ENCODE results near the gene EDEM1. TPM values are rescaled to one million over a fixed set of nuclear protein-coding genes. Genes with fewer than 3 reads are reported as not detected.

Gene EDEM1
- total and polyA plus RNA-seq, 2 donors (not counting 1 experiment from before 2014, with no cell fraction given) = 58.3 to 167 TPM

DNA sequence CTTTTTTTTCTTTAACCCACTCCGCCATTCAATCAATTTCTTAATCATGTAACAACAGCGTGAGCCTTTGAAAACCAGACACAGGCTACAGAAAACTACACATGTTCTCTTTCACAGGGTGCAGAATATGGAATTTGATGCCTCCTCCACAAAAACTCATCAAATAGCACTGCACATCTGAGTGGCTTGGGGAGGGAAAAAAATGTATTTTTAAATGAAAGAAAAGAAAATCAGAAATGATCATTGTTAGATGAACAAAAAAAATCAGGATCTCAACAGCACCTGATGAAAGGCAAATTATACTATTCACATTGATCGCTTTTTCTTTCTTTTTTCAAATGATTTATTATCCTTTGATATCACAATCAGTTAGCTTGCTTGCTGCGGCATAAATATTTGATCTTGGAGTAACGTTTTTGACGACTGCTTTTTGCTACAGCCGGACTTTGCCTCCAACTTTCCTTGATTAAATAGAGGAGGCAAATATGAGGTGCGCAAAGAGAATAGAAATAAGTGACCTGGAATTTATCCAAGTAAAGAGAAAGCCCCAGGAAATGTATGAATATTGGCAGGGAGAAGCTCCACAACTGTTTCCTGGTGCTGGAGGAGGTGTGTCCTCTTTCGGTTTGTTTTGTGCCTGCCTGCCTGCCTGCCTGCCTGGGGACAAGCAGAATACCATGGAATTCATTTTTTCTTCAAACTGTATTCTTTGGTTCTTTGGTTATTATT, 63.1 kb downstream of the EDEM1 start:
- TF ChIP-seq, protein P1, sequence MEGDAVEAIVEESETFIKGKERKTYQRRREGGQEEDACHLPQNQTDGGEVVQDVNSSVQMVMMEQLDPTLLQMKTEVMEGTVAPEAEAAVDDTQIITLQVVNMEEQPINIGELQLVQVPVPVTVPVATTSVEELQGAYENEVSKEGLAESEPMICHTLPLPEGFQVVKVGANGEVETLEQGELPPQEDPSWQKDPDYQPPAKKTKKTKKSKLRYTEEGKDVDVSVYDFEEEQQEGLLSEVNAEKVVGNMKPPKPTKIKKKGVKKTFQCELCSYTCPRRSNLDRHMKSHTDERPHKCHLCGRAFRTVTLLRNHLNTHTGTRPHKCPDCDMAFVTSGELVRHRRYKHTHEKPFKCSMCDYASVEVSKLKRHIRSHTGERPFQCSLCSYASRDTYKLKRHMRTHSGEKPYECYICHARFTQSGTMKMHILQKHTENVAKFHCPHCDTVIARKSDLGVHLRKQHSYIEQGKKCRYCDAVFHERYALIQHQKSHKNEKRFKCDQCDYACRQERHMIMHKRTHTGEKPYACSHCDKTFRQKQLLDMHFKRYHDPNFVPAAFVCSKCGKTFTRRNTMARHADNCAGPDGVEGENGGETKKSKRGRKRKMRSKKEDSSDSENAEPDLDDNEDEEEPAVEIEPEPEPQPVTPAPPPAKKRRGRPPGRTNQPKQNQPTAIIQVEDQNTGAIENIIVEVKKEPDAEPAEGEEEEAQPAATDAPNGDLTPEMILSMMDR (IDR thresholded peaks at IDR 0.05) = no peak
- TF ChIP-seq EZH2 (IDR thresholded peaks at IDR 0.05; ENCODE audit: borderline replicate concordance, insufficient read depth, low read depth, low read length, poor library complexity, severe bottlenecking) = no peak
- 89% methylated on average over 4 of the region's 9 CpGs for WGBS (ENCODE audit: insufficient coverage)
- ATAC-seq (ENCODE audit: low read depth) (no peak), DNase-seq (no peak)
- no peaks in the 10 kb centered on the region for H3K79me2 ChIP-seq (ENCODE audit: control insufficient read depth, insufficient read depth, low read length)
- POLR2A ChIA-PET = no interaction called here
- no peak overlapping the region for H3K9ac ChIP-seq (ENCODE audit: low read length)
- H4K20me1 ChIP-seq (ENCODE audit: control insufficient read depth, insufficient read depth, low read length, poor library complexity, severe bottlenecking) = no peaks in the 10 kb centered on the region
- Mint-ChIP-seq H3K9me3 (ENCODE audit: insufficient read depth) (peaks cover under 1% of the 10 kb centered on the region), H3K27ac (no peak overlapping the region), H3K4me1 (peaks cover 11% of the 10 kb centered on the region), H3K4me3 (no peak overlapping the region), H3K27me3 (no peaks in the 10 kb centered on the region)
- no peaks in the 10 kb centered on the region for H3K36me3 ChIP-seq (replicated peaks in 1 of 2; ENCODE audit: control extremely low read depth in 1 of 2, control insufficient read depth in 1 of 2, extremely low read depth in 1 of 2, insufficient read depth in 2 of 2, low read length in 1 of 2)
- no peak overlapping the region for H3K27ac ChIP-seq (ENCODE audit: low read length in 2 of 2)
- H3K9me3 ChIP-seq (ENCODE audit: control extremely low read depth in 1 of 3, control insufficient read depth in 2 of 3, insufficient read depth in 1 of 3, low read length in 2 of 3) = no peaks in the 10 kb centered on the region
- H3K4me1 ChIP-seq (ENCODE audit: control insufficient read depth in 2 of 2, insufficient read depth in 2 of 2, low read length in 2 of 2) = peaks cover 7 to 8% of the 10 kb centered on the region in 2 donors
- H2AFZ ChIP-seq (ENCODE audit: insufficient read depth, low read depth, low read length, poor library complexity, severe bottlenecking) = no peak overlapping the region
- intact Hi-C loops (cut with micrococcal nuclease) = no loop called here
- no peak overlapping the region for H3K4me2 ChIP-seq (replicated peaks; ENCODE audit: low read depth, low read length, poor library complexity, severe bottlenecking)
- no peaks in the 10 kb centered on the region for H3K27me3 ChIP-seq (replicated peaks in 1 of 4; ENCODE audit: control extremely low read depth in 1 of 4, control insufficient read depth in 3 of 4, insufficient read depth in 4 of 4, low read length in 3 of 4)
- CTCF ChIA-PET = no interaction called here
- no peak overlapping the region for H3K4me3 ChIP-seq (ENCODE audit: control extremely low read depth in 1 of 5, extremely low read depth in 1 of 5, insufficient read depth in 1 of 5, low read depth in 2 of 5, low read length in 4 of 5)

DNA sequence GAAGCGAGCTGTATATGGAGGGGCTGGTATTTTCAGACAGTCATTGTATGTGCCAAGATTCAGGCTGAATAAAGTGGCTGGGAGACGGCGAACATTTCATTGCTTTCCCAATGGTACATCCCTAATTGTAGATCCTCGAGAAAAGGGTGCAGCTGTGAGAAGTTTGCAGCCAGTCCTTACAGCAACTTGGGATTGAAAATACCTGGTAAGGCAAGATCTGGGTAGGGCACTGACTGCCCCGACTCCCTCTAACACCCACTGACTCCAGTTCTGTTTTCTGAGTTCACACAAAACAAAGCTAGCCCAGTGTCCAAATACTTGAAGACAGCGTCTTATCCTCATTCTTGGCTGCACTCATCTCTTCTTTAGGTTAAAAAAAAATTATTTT, 63.7 kb downstream of the EDEM1 start:
- no peak overlapping the region for H3K4me3 ChIP-seq (ENCODE audit: control extremely low read depth in 1 of 5, extremely low read depth in 1 of 5, insufficient read depth in 1 of 5, low read depth in 2 of 5, low read length in 4 of 5)
- no peaks in the 10 kb centered on the region for H3K79me2 ChIP-seq (ENCODE audit: control insufficient read depth, insufficient read depth, low read length)
- TF ChIP-seq EZH2 (IDR thresholded peaks at IDR 0.05; ENCODE audit: borderline replicate concordance, insufficient read depth, low read depth, low read length, poor library complexity, severe bottlenecking) = no peak
- TF ChIP-seq, protein P1 (IDR thresholded peaks at IDR 0.05) = no peak
- peaks cover 5 to 6% of the 10 kb centered on the region in 2 donors for H3K4me1 ChIP-seq (ENCODE audit: control insufficient read depth in 2 of 2, insufficient read depth in 2 of 2, low read length in 2 of 2)
- no peaks in the 10 kb centered on the region for H3K9me3 ChIP-seq (ENCODE audit: control extremely low read depth in 1 of 3, control insufficient read depth in 2 of 3, insufficient read depth in 1 of 3, low read length in 2 of 3)
- POLR2A ChIA-PET = no interaction called here
- 90% methylated on average over 2 of the region's 6 CpGs for WGBS (ENCODE audit: insufficient coverage)
- no peak overlapping the region for H2AFZ ChIP-seq (ENCODE audit: insufficient read depth, low read depth, low read length, poor library complexity, severe bottlenecking)
- H3K9ac ChIP-seq (ENCODE audit: low read length) = no peak overlapping the region
- H4K20me1 ChIP-seq (ENCODE audit: control insufficient read depth, insufficient read depth, low read length, poor library complexity, severe bottlenecking) = no peaks in the 10 kb centered on the region
- CTCF ChIA-PET = no interaction called here
- no peaks in the 10 kb centered on the region for H3K9me3 Mint-ChIP-seq (ENCODE audit: insufficient read depth)
- H3K27ac ChIP-seq (ENCODE audit: low read length in 2 of 2) = no peak overlapping the region
- H3K27ac Mint-ChIP-seq = no peak overlapping the region
- H3K4me3 Mint-ChIP-seq = no peak overlapping the region
- DNase-seq (no peak), ATAC-seq (ENCODE audit: low read depth) (no peak)
- no peak overlapping the region for H3K4me2 ChIP-seq (replicated peaks; ENCODE audit: low read depth, low read length, poor library complexity, severe bottlenecking)
- intact Hi-C loops (cut with micrococcal nuclease) = no loop called here
- H3K27me3 Mint-ChIP-seq = no peaks in the 10 kb centered on the region
- H3K36me3 ChIP-seq (replicated peaks in 1 of 2; ENCODE audit: control extremely low read depth in 1 of 2, control insufficient read depth in 1 of 2, extremely low read depth in 1 of 2, insufficient read depth in 2 of 2, low read length in 1 of 2) = no peaks in the 10 kb centered on the region
- no peaks in the 10 kb centered on the region for H3K27me3 ChIP-seq (replicated peaks in 1 of 4; ENCODE audit: control extremely low read depth in 1 of 4, control insufficient read depth in 3 of 4, insufficient read depth in 4 of 4, low read length in 3 of 4)
- peaks cover 11% of the 10 kb centered on the region for H3K4me1 Mint-ChIP-seq

All from B cell (primary cell).